IMR-90 (cell line): ENCODE data around the gene SPATA25. TPM values are rescaled to one million over a fixed set of nuclear protein-coding genes. Genes with fewer than 3 reads are reported as not detected.
A peak's percentile ranks its signal among the peaks of the same experiment; 100 is the strongest.

Source experiments
- ATAC-seq: fragments of 200-7000 bp; cut with Tn5 transposase; 2 replicates; pipeline ENCODE4 v1.9.1; 2020; ENCODE audit warnings: low read depth, mild to moderate bottlenecking, moderate library complexity
- BruUV-seq: library from RNA; stranded (reverse); fragments of 400-500 nt; replicated peaks from 2 replicates; lab custom pipeline; 2021; lab: Mats Ljungman, UMichigan
- CTCF ChIA-PET: fragments of 300-600 bp; formaldehyde crosslinking; extraction: SDS; loops from one replicate; lab custom pipeline; 2021; ENCODE audit warnings: antibody characterized with exemption; lab: Yijun Ruan, JAX
- POLR2A ChIA-PET: fragments of 300-600 bp; sonication (Branson Sonifier 250); formaldehyde crosslinking; loops from one replicate; lab custom pipeline; 2022; ENCODE audit warnings: antibody characterized with exemption; ENCODE audit not compliant: unreplicated experiment; lab: Charles Lee
- DNase-seq: peaks from one replicate; pipeline ENCODE4 v3.0.0; 2013
- H2AFZ ChIP-seq: replicated peaks from 2 replicates; pipeline ENCODE3; 2013; ENCODE audit warnings: low read length, mild to moderate bottlenecking; ENCODE audit not compliant: poor library complexity
- H2AK5ac ChIP-seq: 2 replicates; pipeline ENCODE4 v1.6.1; 2013; ENCODE audit warnings: low read depth, low read length, inconsistent platforms
- H2AK9ac ChIP-seq: replicated peaks from 2 replicates; pipeline ENCODE3; 2013; ENCODE audit warnings: mild to moderate bottlenecking, low read depth, low read length, moderate library complexity; ENCODE audit not compliant: poor library complexity
- H2BK120ac ChIP-seq: 2 replicates; pipeline ENCODE4 v1.6.1; 2013; ENCODE audit warnings: low read depth, low read length, inconsistent platforms
- H2BK15ac ChIP-seq: 3 replicates; pipeline ENCODE4 v1.6.1; 2013; ENCODE audit warnings: low read depth, low read length, inconsistent platforms
- H2BK20ac ChIP-seq: 2 replicates; pipeline ENCODE4 v1.6.1; 2013; ENCODE audit warnings: low read depth, mild to moderate bottlenecking, inconsistent platforms, low read length, moderate library complexity
- H2BK5ac ChIP-seq: 2 replicates; pipeline ENCODE4 v1.6.1; 2013; ENCODE audit warnings: mild to moderate bottlenecking, low read depth, low read length, inconsistent platforms; ENCODE audit not compliant: poor library complexity, severe bottlenecking
- H3K14ac ChIP-seq: replicated peaks from 2 replicates; pipeline ENCODE4 v1.6.1; 2013; ENCODE audit warnings: low read depth, low read length, inconsistent platforms
- H3K18ac ChIP-seq: 2 replicates; pipeline ENCODE4 v1.6.1; 2013; ENCODE audit warnings: low read depth, low read length, control low read depth
- H3K23ac ChIP-seq: 2 replicates; pipeline ENCODE4 v1.6.1; 2013; ENCODE audit warnings: low read depth, low read length, inconsistent platforms
- H3K27ac ChIP-seq: 2 replicates; pipeline ENCODE4 v1.5.1; 2013; ENCODE audit warnings: mild to moderate bottlenecking, control low read depth, low read length; ENCODE audit not compliant: insufficient read depth
- H3K27me3 ChIP-seq: 2 replicates; pipeline ENCODE4 v1.6.1; 2013; ENCODE audit warnings: low read length; ENCODE audit not compliant: control insufficient read depth, insufficient read depth
- H3K36me3 ChIP-seq: 2 replicates; pipeline ENCODE4 v1.6.1; 2013; ENCODE audit warnings: low read length, mixed read lengths; ENCODE audit not compliant: control insufficient read depth, insufficient read depth
- H3K4ac ChIP-seq: 2 replicates; pipeline ENCODE4 v1.6.1; 2013; ENCODE audit warnings: low read depth, low read length, inconsistent platforms
- H3K4me1 ChIP-seq: 2 replicates; pipeline ENCODE4 v1.6.1; 2013; ENCODE audit warnings: low read length, mixed read lengths; ENCODE audit not compliant: control insufficient read depth, insufficient read depth
- H3K4me2 ChIP-seq: 2 replicates; pipeline ENCODE4 v1.6.1; 2013; ENCODE audit warnings: low read depth, mild to moderate bottlenecking, control low read depth, low read length, moderate library complexity
- H3K4me3 ChIP-seq: 2 replicates; pipeline ENCODE4 v1.5.1; 2013; ENCODE audit warnings: low read depth, mild to moderate bottlenecking, control low read depth, low read length, moderate library complexity; ENCODE audit not compliant: insufficient read depth
- H3K56ac ChIP-seq: 2 replicates; pipeline ENCODE4 v1.6.1; 2013; ENCODE audit warnings: low read length, inconsistent platforms; ENCODE audit not compliant: insufficient read depth; ENCODE audit errors: extremely low read depth
- H3K79me1 ChIP-seq, 2 experiments: 2 replicates each; pipeline ENCODE4 v1.6.1; 2013; ENCODE audit warnings: low read length in 2 of 2, inconsistent platforms in 1 of 2, low read depth in 1 of 2
- H3K9ac ChIP-seq: 2 replicates; pipeline ENCODE4 v1.6.1; 2013; ENCODE audit warnings: low read depth, low read length, control low read depth
- H3K9me1 ChIP-seq: 2 replicates; pipeline ENCODE4 v1.6.1; 2013; ENCODE audit warnings: low read length, inconsistent platforms; ENCODE audit not compliant: insufficient read depth
- H3K9me3 ChIP-seq: 2 replicates; pipeline ENCODE4 v1.6.1; 2013; ENCODE audit warnings: low read length; ENCODE audit not compliant: control insufficient read depth, insufficient read depth
- H4K20me1 ChIP-seq: 2 replicates; pipeline ENCODE4 v1.6.1; 2013; ENCODE audit warnings: low read length, inconsistent platforms; ENCODE audit not compliant: insufficient read depth
- H4K5ac ChIP-seq: 2 replicates; pipeline ENCODE4 v1.6.1; 2013; ENCODE audit warnings: mild to moderate bottlenecking, low read depth, low read length, control low read depth
- H4K8ac ChIP-seq, 2 experiments: 2 replicates each; pipeline ENCODE4 v1.6.1; 2013; ENCODE audit warnings: low read depth in 2 of 2, low read length in 2 of 2, control low read depth in 1 of 2, inconsistent platforms in 1 of 2
- H4K91ac ChIP-seq: 2 replicates; pipeline ENCODE4 v1.6.1; 2013; ENCODE audit warnings: low read depth, low read length, inconsistent platforms; ENCODE audit not compliant: insufficient read depth
- CHD1 ChIP-seq: IDR thresholded peaks from 2 replicates; pipeline ENCODE4 v1.6.1; 2012; ENCODE audit warnings: low read depth, low read length, improper control_type of control experiment
- FOS ChIP-seq: fragments of 150-350 bp; IDR thresholded peaks from 2 replicates; pipeline ENCODE4 v1.6.1; 2016; ENCODE audit warnings: low read depth, low read length
- dilution Hi-C: fragments of 300-500 bp; cut with HindIII; formaldehyde crosslinking; loops from one replicate; pipeline ENCODE4 v1.14.3; 2018; ENCODE audit warnings: low sequenced_read_pairs; ENCODE audit not compliant: unreplicated experiment
- in situ Hi-C: fragments of 300-500 bp; cut with MboI; formaldehyde crosslinking; loops from 3 replicates; pipeline ENCODE4 v1.14.3; 2019; ENCODE audit warnings: low sequenced_read_pairs, inconsistent platforms, mixed read lengths
- intact Hi-C: fragments of 100-400 bp; cut with micrococcal nuclease; formaldehyde crosslinking; loops from 2 replicates; pipeline ENCODE4 v1.10.0; 2022
- polyA plus RNA-seq, 3 experiments: library from polyadenylated mRNA; depleted of rRNA; stranded (reverse); fragments of >200 nt; gene quantifications; 2 replicates each; pipeline ENCODE4 v1.2.3, GENCODE V29; 2012; ENCODE audit warnings: low replicate concordance in 1 of 3
- total RNA-seq: library from RNA; depleted of rRNA; stranded (reverse); fragments of >200 nt; gene quantifications from 2 replicates; pipeline ENCODE4 v1.2.3, GENCODE V29; 2012

Gene SPATA25
- total and polyA plus RNA-seq, 2 of the 4 experiments (the other 2 are of a cell fraction): 0.18 to 0.36 TPM

DNA sequence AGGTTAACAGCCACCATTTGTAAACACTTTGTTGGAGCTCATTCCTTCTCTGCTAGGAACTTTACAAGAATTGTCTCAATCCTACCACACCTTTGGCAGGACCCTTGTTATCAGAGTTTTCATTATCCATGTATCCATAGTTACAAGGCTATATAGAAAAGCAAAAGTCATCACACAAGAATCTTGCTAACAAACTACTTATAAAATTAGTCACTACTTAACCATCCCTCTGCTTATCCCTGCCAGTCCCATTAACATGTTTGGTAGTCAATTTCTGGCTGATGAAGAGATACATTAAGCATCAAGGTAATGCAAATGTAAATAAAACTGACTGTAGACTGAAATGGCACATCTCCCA is 19.6 kb downstream of the SPATA25 start:
- H3K18ac ChIP-seq: peak overlapping the region; percentile 19; the same call in 1 of the 2 replicates
- no peaks in the 10 kb centered on the region for H3K27me3 ChIP-seq
- H3K4me3 ChIP-seq: no peak overlapping the region
- peak overlapping the region; percentile 14 to 78; a peak in 2 of 4 replicates for H4K8ac ChIP-seq
- peak overlapping the region; percentile 76 for H2BK120ac ChIP-seq
- peak overlapping the region; percentile 16; the same call in 1 of the 2 replicates for H4K5ac ChIP-seq
- H3K23ac ChIP-seq: peak overlapping the region; percentile 56; the same call in 1 of the 2 replicates
- no peak overlapping the region for H2AK5ac ChIP-seq
- in situ Hi-C loops: no loop called here
- peak overlapping the region; percentile 59 for H3K56ac ChIP-seq
- peaks cover 6 to 16% of the 10 kb centered on the region in 2 experiments; a peak in 3 of 4 replicates for H3K79me1 ChIP-seq
- H3K36me3 ChIP-seq: no peaks in the 10 kb centered on the region
- peak overlapping the region; percentile 86 for H2BK20ac ChIP-seq
- intact Hi-C loops: no loop called here
- no peak overlapping the region for H2AK9ac ChIP-seq
- peak overlapping the region; percentile 54; the same call in 1 of the 3 replicates for H2BK15ac ChIP-seq
- no peaks in the 10 kb centered on the region for H3K9me3 ChIP-seq
- BruUV-seq: no TSS peak
- H3K4ac ChIP-seq: peak overlapping the region; percentile 21; the same call in 1 of the 2 replicates
- ATAC-seq: peak; percentile 87
- H3K14ac ChIP-seq: peak overlapping the region; percentile 25; the same call in 1 of the 2 replicates
- TF ChIP-seq FOS (peak; percentile 40; the same call in 1 of the 2 replicates), CHD1 (no peak)
- H3K9me1 ChIP-seq: peaks cover 5% of the 10 kb centered on the region
- H3K9ac ChIP-seq: no peak overlapping the region
- H3K4me2 ChIP-seq: peak overlapping the region; percentile 36; the same call in 1 of the 2 replicates
- peak overlapping the region; percentile 83; the same call in 1 of the 2 replicates for H3K27ac ChIP-seq
- ChIA-PET CTCF (interaction anchor here (0.6 to 1.5 kb wide), 2 partner anchors 9 to 120 kb away, joined by 4 to 5 read pairs; no protein-coding TSS in a partner anchor), POLR2A (interaction anchor here (1.3 kb wide), 1 partner anchor 66 kb away, joined by 3 read pairs; no protein-coding TSS in a partner anchor)
- no peak overlapping the region for H2AFZ ChIP-seq
- H3K4me1 ChIP-seq: peaks cover 5% of the 10 kb centered on the region; the same call in 1 of the 2 replicates
- dilution Hi-C loops: no loop called here
- H4K91ac ChIP-seq: peak overlapping the region; percentile 77
- DNase-seq: peak; percentile 81
- peak overlapping the region; percentile 91 for H2BK5ac ChIP-seq
- H4K20me1 ChIP-seq: no peaks in the 10 kb centered on the region; the same call in 1 of the 2 replicates
